BJ (cell line): Measurements from ENCODE around the gene MTHFS. TPM values are rescaled to one million over a fixed set of nuclear protein-coding genes. Genes with fewer than 3 reads are reported as not detected.

Source experiments
- CTCF ChIA-PET: fragments of 350-600 bp; formaldehyde crosslinking; extraction: SDS; loops from one replicate; lab custom pipeline; 2021; ENCODE audit warnings: antibody characterized with exemption, inconsistent platforms; lab: Yijun Ruan, JAX
- POLR2A ChIA-PET: fragments of 300-600 bp; sonication (Branson Sonifier 250); formaldehyde crosslinking; extraction: SDS; loops from one replicate; lab custom pipeline; 2021; ENCODE audit warnings: antibody characterized with exemption; lab: Charles Lee
- DNase-seq: peaks from one replicate; pipeline ENCODE4 v3.0.0-alpha.2; 2011; ENCODE audit warnings: low read depth
- H3K27me3 ChIP-seq: 2 replicates; pipeline ENCODE4 v1.6.0; 2011; ENCODE audit warnings: low read length; ENCODE audit not compliant: control insufficient read depth, insufficient read depth
- H3K36me3 ChIP-seq: 2 replicates; pipeline ENCODE4 v1.5.1; 2011; ENCODE audit warnings: low read length; ENCODE audit not compliant: control insufficient read depth, insufficient read depth
- H3K4me3 ChIP-seq: 2 replicates; pipeline ENCODE4 v1.5.1; 2011; ENCODE audit warnings: low read depth, mild to moderate bottlenecking, control low read depth, low read length
- polyA plus RNA-seq: library from polyadenylated mRNA; depleted of rRNA; stranded (reverse); fragments of >200 nt; gene quantifications from 2 replicates; pipeline ENCODE4 v1.2.3, GENCODE V29; 2011
- TF ChIP-seq, protein P1 (sequence below): IDR thresholded peaks from 2 replicates; pipeline ENCODE4 v1.5.1; 2011; ENCODE audit warnings: low read depth, mild to moderate bottlenecking, control low read depth, inconsistent platforms, low read length, moderate library complexity; ENCODE audit not compliant: insufficient read depth

Gene MTHFS
- polyA plus RNA-seq, 1 experiment = 30.7 TPM

DNA sequence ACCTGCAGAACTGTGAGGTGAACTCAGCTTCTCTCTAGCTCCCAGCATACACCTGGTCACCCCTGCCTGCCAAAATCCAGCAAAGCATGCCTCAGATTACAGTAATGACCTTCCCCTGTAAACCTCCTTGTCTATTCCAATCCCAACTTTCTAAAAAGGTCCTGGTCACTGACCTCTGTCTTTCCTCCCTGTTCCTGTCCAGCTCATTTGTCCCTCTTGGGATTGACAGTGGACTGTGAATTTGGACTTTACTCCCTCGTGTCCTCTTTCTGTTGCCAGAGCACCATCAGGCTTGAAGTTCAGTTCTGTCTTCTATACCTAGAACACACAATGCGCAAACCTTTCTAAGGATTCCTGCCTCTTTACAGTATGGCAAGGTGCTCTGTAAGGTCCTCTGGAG is 50.3 kb downstream of the MTHFS start:
- H3K36me3 ChIP-seq = no peaks in the 10 kb centered on the region
- DNase-seq = no peak
- POLR2A ChIA-PET = no interaction called here
- H3K4me3 ChIP-seq = no peak overlapping the region
- TF ChIP-seq, protein P1, sequence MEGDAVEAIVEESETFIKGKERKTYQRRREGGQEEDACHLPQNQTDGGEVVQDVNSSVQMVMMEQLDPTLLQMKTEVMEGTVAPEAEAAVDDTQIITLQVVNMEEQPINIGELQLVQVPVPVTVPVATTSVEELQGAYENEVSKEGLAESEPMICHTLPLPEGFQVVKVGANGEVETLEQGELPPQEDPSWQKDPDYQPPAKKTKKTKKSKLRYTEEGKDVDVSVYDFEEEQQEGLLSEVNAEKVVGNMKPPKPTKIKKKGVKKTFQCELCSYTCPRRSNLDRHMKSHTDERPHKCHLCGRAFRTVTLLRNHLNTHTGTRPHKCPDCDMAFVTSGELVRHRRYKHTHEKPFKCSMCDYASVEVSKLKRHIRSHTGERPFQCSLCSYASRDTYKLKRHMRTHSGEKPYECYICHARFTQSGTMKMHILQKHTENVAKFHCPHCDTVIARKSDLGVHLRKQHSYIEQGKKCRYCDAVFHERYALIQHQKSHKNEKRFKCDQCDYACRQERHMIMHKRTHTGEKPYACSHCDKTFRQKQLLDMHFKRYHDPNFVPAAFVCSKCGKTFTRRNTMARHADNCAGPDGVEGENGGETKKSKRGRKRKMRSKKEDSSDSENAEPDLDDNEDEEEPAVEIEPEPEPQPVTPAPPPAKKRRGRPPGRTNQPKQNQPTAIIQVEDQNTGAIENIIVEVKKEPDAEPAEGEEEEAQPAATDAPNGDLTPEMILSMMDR = no peak
- no peaks in the 10 kb centered on the region for H3K27me3 ChIP-seq
- CTCF ChIA-PET = interaction anchor here (3.8 kb wide), 1 partner anchor 465 kb away, joined by 21 read pairs; no protein-coding TSS in a partner anchor

DNA sequence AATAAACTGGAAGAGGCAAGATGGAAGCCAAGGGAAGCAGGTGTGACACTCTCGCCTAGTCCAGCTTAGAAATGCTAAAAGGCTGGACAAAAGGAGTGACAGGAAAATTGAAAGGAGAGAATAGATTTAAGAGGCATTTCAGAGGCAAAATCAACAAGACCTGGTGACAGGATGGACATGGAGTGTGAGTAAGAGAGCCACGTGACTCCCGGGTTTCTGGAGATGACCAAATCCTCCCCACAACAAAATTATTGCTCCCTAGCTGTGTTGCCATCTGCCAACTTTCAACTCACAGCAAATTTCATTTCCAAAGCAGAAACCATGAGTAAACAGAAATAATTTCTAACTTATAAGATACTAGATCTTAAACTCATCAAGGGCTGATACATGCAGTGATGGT is 52.6 kb downstream of the MTHFS start:
- ChIA-PET POLR2A (no interaction called here), CTCF (interaction anchor here (0.7 to 3.8 kb wide), 3 partner anchors 11 to 463 kb away, joined by 3 to 27 read pairs (median 21); no protein-coding TSS in a partner anchor)
- Histone ChIP-seq H3K27me3 (no peaks in the 10 kb centered on the region), H3K36me3 (no peaks in the 10 kb centered on the region), H3K4me3 (no peak overlapping the region)
- no peak for DNase-seq
- TF ChIP-seq, protein P1 = no peak

DNA sequence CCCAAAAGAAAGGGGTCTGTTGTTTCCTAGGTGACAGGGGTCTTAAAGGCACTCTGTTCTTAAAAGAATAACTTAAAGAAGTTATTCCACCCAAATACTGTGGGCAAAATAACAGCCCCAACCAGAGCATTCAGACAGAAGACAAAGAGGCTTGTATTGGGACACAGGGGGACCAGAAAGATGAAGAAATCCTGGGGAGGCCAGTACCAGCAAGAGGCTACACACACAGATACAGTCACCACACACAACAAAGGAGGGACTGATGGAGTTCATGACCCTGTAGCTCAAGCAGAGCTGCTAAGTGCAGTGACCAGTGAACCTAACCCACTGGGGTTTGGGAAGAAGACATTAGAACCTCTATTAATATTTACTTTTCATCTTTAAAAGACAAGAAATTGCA is 59.0 kb downstream of the MTHFS start:
- CTCF ChIA-PET = no interaction called here
- H3K27me3 ChIP-seq = no peaks in the 10 kb centered on the region
- DNase-seq = no peak
- H3K4me3 ChIP-seq = no peak overlapping the region
- no peaks in the 10 kb centered on the region; the same call in 1 of the 2 replicates for H3K36me3 ChIP-seq
- TF ChIP-seq, protein P1 = no peak
- POLR2A ChIA-PET = no interaction called here

DNA sequence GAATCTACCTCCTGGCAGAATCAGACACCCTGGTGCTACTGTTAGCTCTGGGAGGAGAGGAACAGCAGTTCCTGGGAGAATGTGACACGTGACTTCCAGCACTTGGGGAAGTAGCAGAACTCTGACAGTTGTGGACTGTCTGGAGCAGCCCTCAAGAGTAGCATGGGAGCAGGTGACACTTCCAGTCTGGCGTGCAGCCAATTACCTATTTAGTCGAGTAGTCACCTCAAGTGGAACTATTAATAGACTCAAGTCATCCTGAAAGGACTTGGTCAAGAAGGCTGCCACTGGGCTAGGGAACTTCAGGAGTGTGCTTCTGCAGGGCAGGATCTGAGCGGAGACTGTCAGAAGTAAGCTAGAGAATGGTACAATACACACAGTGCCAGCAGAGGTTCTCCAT is 62.3 kb downstream of the MTHFS start:
- no peak for DNase-seq
- CTCF ChIA-PET = interaction anchor here (1.3 kb wide), 1 partner anchor 453 kb away, joined by 3 read pairs; no protein-coding TSS in a partner anchor
- no peak overlapping the region for H3K4me3 ChIP-seq
- H3K36me3 ChIP-seq = no peaks in the 10 kb centered on the region; the same call in 1 of the 2 replicates
- H3K27me3 ChIP-seq = no peaks in the 10 kb centered on the region
- POLR2A ChIA-PET = no interaction called here
- TF ChIP-seq, protein P1 = no peak

DNA sequence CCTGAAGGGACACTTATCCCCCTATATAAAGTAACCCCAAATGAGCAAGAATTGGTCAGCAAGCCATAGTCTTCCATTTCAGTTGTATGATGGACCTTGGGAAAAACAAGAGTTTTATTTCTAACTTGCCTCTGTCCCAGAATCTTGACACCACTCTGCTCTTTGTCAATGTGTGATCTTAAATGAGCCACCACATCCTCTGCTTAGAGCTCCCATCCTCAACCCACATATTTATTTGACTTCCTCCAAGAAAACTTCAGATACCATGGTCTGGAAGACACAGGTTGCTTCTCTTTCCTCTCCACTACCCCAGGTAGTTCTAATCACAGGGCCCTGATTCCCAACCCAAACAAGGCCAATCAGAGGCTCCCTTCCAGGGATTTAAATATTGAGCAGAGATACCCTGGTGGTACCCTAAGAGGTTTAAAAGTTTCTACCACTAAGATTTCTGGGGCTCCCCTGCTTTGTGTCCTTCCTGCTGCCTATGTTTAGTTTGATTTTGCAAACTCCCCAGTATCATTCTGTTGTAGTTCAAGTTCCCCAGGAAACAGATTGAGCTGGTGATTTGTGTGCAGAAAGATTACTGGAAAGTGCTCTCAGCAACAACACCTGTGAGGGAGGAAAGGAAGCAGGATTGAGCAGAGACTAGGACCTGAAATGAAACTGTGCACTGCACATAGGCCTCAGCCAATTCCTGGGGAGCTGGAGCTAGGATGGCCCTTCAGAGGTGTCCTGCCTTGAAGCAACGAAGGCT is 64.3 kb downstream of the MTHFS start:
- CTCF ChIA-PET = interaction anchor here (1.3 kb wide), 2 partner anchors 22 to 236 kb away, joined by 3 read pairs; no protein-coding TSS in a partner anchor
- Histone ChIP-seq H3K4me3 (no peak overlapping the region), H3K36me3 (no peaks in the 10 kb centered on the region; the same call in 1 of the 2 replicates), H3K27me3 (no peaks in the 10 kb centered on the region)
- TF ChIP-seq, protein P1 = no peak
- DNase-seq = no peak
- POLR2A ChIA-PET = no interaction called here
